GM18519 (cell line): ENCODE measurements around the gene OVAAL.

Experiments
- ATAC-seq: cut with Tn5 transposase; IDR thresholded peaks from one replicate; pipeline ENCODE4 v1.9.1; 2021; ENCODE audit warnings: mild to moderate bottlenecking, moderate library complexity; ENCODE audit not compliant: unreplicated experiment, low FRiP score

Gene OVAAL

GRCh38 chr1:180567654-180568053 lies 8.9 kb downstream of the OVAAL start:
- ATAC-seq = no peak

- no peak for ATAC-seq
These were observed 9.4 kb downstream of the OVAAL start for GRCh38 chr1:180568184-180568583.

GRCh38 chr1:180571060-180571831 lies 12.5 kb downstream of the OVAAL start:
- ATAC-seq = no peak

- no peak for ATAC-seq
These were observed 13.3 kb downstream of the OVAAL start for GRCh38 chr1:180571832-180572636.

GRCh38 chr1:180572760-180573159 lies 14.0 kb downstream of the OVAAL start:
- ATAC-seq = no peak

GRCh38 chr1:180574031-180574713 lies 15.4 kb downstream of the OVAAL start:
- ATAC-seq = no peak

GRCh38 chr1:180577361-180577760 lies 18.6 kb downstream of the OVAAL start:
- no peak for ATAC-seq

GRCh38 chr1:180579961-180580611 lies 21.3 kb downstream of the OVAAL start:
- ATAC-seq = no peak

GRCh38 chr1:180581635-180582039 lies 22.9 kb downstream of the OVAAL start:
- no peak for ATAC-seq

GRCh38 chr1:180584869-180585268 lies 26.1 kb downstream of the OVAAL start:
- no peak for ATAC-seq

- ATAC-seq = no peak
These were observed 27.2 kb downstream of the OVAAL start for GRCh38 chr1:180585994-180586359.

- no peak for ATAC-seq
These were observed 27.9 kb downstream of the OVAAL start for GRCh38 chr1:180586671-180587155.

GRCh38 chr1:180588121-180588520 lies 29.4 kb downstream of the OVAAL start:
- ATAC-seq = no peak

- no peak for ATAC-seq
These were observed 32.1 kb downstream of the OVAAL start for GRCh38 chr1:180590889-180591288.

GRCh38 chr1:180593382-180593781 lies 34.6 kb downstream of the OVAAL start:
- ATAC-seq = no peak

- ATAC-seq = no peak
These were observed 36.0 kb downstream of the OVAAL start for GRCh38 chr1:180594723-180595122.

- no peak for ATAC-seq
These were observed 37.2 kb downstream of the OVAAL start for GRCh38 chr1:180595966-180596365.

- no peak for ATAC-seq
These were observed 38.8 kb downstream of the OVAAL start for GRCh38 chr1:180597520-180597919.

GRCh38 chr1:180598333-180598974 lies 39.7 kb downstream of the OVAAL start:
- ATAC-seq = no peak

- no peak for ATAC-seq
These were observed 41.6 kb downstream of the OVAAL start for GRCh38 chr1:180600343-180600742.
